ENCODE measurements around the gene TMPRSS6. TPM values are rescaled to one million over a fixed set of nuclear protein-coding genes. Genes with fewer than 3 reads are reported as not detected.

The TMPRSS6 gene
- total and polyA plus RNA-seq, 2 of the 13 experiments (the other 11 are each of a cell fraction or from before 2014, with no cell fraction given), result 4.2 to 4.8 TPM

DNA sequence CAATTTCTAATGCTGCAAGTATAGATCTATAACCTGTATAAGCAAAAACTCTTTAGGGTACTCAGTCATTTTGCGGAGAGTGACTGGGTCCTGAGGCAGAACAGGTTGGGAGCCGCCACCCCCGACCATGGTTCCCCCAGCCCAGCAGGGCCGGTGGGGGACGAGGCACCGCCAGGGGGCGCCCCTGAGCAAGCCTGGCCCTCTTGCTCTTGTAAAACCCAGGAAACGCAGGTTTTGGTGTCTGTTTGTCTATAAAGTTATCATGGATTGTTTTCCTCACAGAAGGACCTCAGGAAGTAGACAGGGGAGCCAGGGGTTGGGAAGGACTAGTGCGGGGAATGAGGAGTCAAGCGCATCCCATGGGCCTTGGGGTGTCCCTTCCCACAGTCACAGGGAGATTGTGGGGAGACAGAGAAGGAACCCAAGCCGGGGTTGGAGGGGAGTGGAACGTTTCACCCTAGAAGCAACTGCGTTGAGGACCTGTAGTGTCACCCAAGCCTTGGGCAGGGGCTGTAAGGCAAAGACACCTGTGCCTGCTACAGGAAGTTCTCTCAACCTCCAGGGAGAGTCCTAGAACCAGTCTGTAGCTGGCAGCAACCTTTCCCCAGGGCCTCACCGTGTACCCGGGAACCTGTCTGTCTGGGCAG, 31.6 kb downstream of the TMPRSS6 start (continued):
- TF ChIP-seq, protein P1, sequence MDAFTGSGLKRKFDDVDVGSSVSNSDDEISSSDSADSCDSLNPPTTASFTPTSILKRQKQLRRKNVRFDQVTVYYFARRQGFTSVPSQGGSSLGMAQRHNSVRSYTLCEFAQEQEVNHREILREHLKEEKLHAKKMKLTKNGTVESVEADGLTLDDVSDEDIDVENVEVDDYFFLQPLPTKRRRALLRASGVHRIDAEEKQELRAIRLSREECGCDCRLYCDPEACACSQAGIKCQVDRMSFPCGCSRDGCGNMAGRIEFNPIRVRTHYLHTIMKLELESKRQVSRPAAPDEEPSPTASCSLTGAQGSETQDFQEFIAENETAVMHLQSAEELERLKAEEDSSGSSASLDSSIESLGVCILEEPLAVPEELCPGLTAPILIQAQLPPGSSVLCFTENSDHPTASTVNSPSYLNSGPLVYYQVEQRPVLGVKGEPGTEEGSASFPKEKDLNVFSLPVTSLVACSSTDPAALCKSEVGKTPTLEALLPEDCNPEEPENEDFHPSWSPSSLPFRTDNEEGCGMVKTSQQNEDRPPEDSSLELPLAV (CRISPR knock-in tag; conservative IDR thresholded peaks at IDR 0.05; ENCODE audit: low read depth), result no peak
- TF ChIP-seq MLLT10 (CRISPR knock-in tag; IDR thresholded peaks at IDR 0.05), result no peak
- no peak for TF ChIP-seq NFYC (CRISPR knock-in tag; IDR thresholded peaks at IDR 0.05)
- no peak for TF ChIP-seq SRSF4 (IDR thresholded peaks at IDR 0.05; ENCODE audit: low read depth, low read length, poor library complexity, severe bottlenecking)
- TF ChIP-seq SMAD3 (CRISPR knock-in tag; IDR thresholded peaks at IDR 0.05), result no peak
- TF ChIP-seq ZNF432 (CRISPR knock-in tag; IDR thresholded peaks at IDR 0.05; ENCODE audit: borderline replicate concordance), result no peak
- no peak for TF ChIP-seq NFKBIZ (CRISPR knock-in tag; IDR thresholded peaks at IDR 0.05)
- TF ChIP-seq ZNF605 (CRISPR knock-in tag; IDR thresholded peaks at IDR 0.05), result no peak
- no peak for TF ChIP-seq MTF1 (CRISPR knock-in tag; IDR thresholded peaks at IDR 0.05)
- no peak for TF ChIP-seq RFXAP (CRISPR knock-in tag; IDR thresholded peaks at IDR 0.05; ENCODE audit: borderline replicate concordance)
- no peak for TF ChIP-seq ZC3H13 (CRISPR knock-in tag; IDR thresholded peaks at IDR 0.05)
- 0 out of 2 replicates have a peak, but pooled peaks have one; percentile 23 for TF ChIP-seq GABPB1 (CRISPR knock-in tag; IDR thresholded peaks at IDR 0.05)
- no peak for TF ChIP-seq ZNF563 (CRISPR knock-in tag; IDR thresholded peaks at IDR 0.05)
- TF ChIP-seq, protein P2, sequence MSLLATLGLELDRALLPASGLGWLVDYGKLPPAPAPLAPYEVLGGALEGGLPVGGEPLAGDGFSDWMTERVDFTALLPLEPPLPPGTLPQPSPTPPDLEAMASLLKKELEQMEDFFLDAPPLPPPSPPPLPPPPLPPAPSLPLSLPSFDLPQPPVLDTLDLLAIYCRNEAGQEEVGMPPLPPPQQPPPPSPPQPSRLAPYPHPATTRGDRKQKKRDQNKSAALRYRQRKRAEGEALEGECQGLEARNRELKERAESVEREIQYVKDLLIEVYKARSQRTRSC (CRISPR knock-in tag; IDR thresholded peaks at IDR 0.05; ENCODE audit: low read depth), result no peak
- TF ChIP-seq ZNF768 (CRISPR knock-in tag; IDR thresholded peaks at IDR 0.05), result 0 out of 2 replicates have a peak, but pooled peaks have one; percentile 23
- no peak for TF ChIP-seq ZNF460 (CRISPR knock-in tag; IDR thresholded peaks at IDR 0.05; ENCODE audit: borderline replicate concordance)
- TF ChIP-seq NFRKB (IDR thresholded peaks at IDR 0.05), result no peak
- 0 out of 2 replicates have a peak, but pooled peaks have one; percentile 15 for TF ChIP-seq MIXL1 (CRISPR knock-in tag; IDR thresholded peaks at IDR 0.05)
- TF ChIP-seq ZNF207 (IDR thresholded peaks at IDR 0.05; ENCODE audit: borderline replicate concordance), result no peak
- TF ChIP-seq ZNF256 (CRISPR knock-in tag; conservative IDR thresholded peaks at IDR 0.05), result no peak
- no peak for TF ChIP-seq RCOR2 (CRISPR knock-in tag; IDR thresholded peaks at IDR 0.05)
- TF ChIP-seq CHCHD3 (CRISPR knock-in tag; IDR thresholded peaks at IDR 0.05), result no peak
- TF ChIP-seq PCBP2 (optimal IDR thresholded peaks at IDR 0.05; ENCODE audit: low read depth, low read length, poor library complexity, severe bottlenecking), result no peak
- TF ChIP-seq SMYD3 (CRISPR knock-in tag; IDR thresholded peaks at IDR 0.05), result no peak
- TF ChIP-seq DPF2 (CRISPR knock-in tag; IDR thresholded peaks at IDR 0.05; ENCODE audit: borderline replicate concordance, low read depth), result no peak
- TF ChIP-seq, protein P3, sequence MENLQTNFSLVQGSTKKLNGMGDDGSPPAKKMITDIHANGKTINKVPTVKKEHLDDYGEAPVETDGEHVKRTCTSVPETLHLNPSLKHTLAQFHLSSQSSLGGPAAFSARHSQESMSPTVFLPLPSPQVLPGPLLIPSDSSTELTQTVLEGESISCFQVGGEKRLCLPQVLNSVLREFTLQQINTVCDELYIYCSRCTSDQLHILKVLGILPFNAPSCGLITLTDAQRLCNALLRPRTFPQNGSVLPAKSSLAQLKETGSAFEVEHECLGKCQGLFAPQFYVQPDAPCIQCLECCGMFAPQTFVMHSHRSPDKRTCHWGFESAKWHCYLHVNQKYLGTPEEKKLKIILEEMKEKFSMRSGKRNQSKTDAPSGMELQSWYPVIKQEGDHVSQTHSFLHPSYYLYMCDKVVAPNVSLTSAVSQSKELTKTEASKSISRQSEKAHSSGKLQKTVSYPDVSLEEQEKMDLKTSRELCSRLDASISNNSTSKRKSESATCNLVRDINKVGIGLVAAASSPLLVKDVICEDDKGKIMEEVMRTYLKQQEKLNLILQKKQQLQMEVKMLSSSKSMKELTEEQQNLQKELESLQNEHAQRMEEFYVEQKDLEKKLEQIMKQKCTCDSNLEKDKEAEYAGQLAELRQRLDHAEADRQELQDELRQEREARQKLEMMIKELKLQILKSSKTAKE (CRISPR knock-in tag; IDR thresholded peaks at IDR 0.05; ENCODE audit: borderline replicate concordance), result no peak
- no peak for TF ChIP-seq ZFP1 (CRISPR knock-in tag; IDR thresholded peaks at IDR 0.05)
